Astrocyte (in vitro differentiated cells and primary cell): ENCODE data around the gene GSAP.

Experiments used
- CTCF ChIP-seq: IDR thresholded peaks from 2 replicates; pipeline ENCODE4 v1.5.1; 2011; ENCODE audit warnings: low read depth, mild to moderate bottlenecking, inconsistent platforms, low read length, moderate library complexity; ENCODE audit not compliant: insufficient read depth
- EZH2 ChIP-seq: IDR thresholded peaks from 2 replicates; pipeline ENCODE4 v1.6.1; 2012; ENCODE audit warnings: mild to moderate bottlenecking, low read length, inconsistent platforms; ENCODE audit not compliant: insufficient read depth

DNA sequence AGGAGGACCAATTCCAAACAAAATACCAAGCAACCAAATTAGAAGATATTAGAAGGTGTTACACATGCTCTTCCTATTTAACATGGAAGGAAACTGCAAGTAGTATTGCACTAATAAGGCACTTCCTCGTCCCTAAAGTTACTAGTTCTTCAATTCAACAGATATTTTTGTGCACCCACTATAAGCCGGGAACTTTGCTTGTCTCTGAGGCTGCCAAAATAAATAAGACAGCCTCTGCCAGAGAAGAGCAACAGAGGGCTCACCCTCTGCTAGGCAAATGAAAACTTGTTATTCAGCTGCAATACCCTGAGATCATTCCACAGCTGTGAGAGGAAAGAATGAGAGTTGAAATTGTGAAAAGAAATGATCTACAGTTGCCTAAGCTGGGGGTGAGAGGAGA lies 37.4 kb upstream of the GSAP start:
- TF ChIP-seq CTCF: no peak
- no peak for TF ChIP-seq EZH2
